HEK293T (cell line): ENCODE data around the gene LRP5.

Experiments
- BHLHE40 ChIP-seq: fragments of 450-650 bp; IDR thresholded peaks from 2 replicates; pipeline ENCODE4 v1.6.1; 2016; ENCODE audit warnings: mild to moderate bottlenecking, moderate library complexity, borderline replicate concordance
- ELF4 ChIP-seq: fragments of 450-650 bp; IDR thresholded peaks from 2 replicates; pipeline ENCODE4 v1.6.1; 2017; ENCODE audit warnings: antibody characterized with exemption
- FOXM1 ChIP-seq: fragments of 450-650 bp; IDR thresholded peaks from 2 replicates; pipeline ENCODE4 v1.6.1; 2017; ENCODE audit warnings: mild to moderate bottlenecking, borderline replicate concordance
- SP1 ChIP-seq: fragments of 450-650 bp; IDR thresholded peaks from 2 replicates; pipeline ENCODE4 v1.6.1; 2017
- SUZ12 ChIP-seq: fragments of 450-650 bp; IDR thresholded peaks from 2 replicates; pipeline ENCODE4 v1.6.1; 2016; ENCODE audit warnings: mild to moderate bottlenecking

DNA sequence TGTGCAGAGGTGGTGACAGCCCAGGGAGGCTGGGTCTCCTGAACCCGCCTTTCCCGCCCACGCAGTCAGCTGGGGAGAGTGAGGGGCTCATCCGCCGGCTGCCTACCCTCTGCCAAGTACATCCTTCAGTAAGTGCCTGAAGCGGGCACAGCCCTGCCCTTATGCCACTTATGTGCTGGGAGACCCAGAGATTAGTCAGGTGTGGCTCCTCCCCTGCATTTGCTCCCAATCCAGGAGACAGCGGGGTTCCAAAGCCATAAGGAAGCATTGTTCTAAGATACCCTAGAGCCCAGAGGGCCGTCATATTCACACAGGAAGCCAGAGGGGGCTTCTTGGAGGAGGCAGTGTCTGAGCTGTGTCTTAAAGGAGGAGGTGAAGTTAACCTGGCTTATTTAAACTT lies 142.4 kb downstream of the LRP5 start:
- TF ChIP-seq FOXM1 (no peak), BHLHE40 (no peak), ELF4 (no peak), SP1 (no peak), SUZ12 (no peak)
